SK-N-MC (cell line): ENCODE data around the gene C1orf198.
A peak's percentile ranks its signal among the peaks of the same experiment; 100 is the strongest.

ENCODE experiments used
- DNase-seq: peaks from one replicate; pipeline ENCODE4 v3.0.0-alpha.2; 2011; ENCODE audit warnings: low read depth, low spot score
- H3K27ac ChIP-seq: fragments of 200-600 bp; sonication (generic); 2 replicates; pipeline ENCODE4 v1.5.1; 2016; ENCODE audit warnings: mixed run types
- H3K36me3 ChIP-seq: fragments of 200-600 bp; sonication (generic); 2 replicates; pipeline ENCODE4 v1.6.1; 2017; ENCODE audit warnings: antibody characterized with exemption, low read length, mixed read lengths; ENCODE audit not compliant: insufficient read depth
- H3K4me3 ChIP-seq: fragments of 200-600 bp; sonication (generic); 2 replicates; pipeline ENCODE4 v1.5.1; 2016
- H3K9ac ChIP-seq: fragments of 200-600 bp; sonication (generic); 2 replicates; pipeline ENCODE4 v1.8.0; 2017; ENCODE audit warnings: mixed run types, mixed read lengths; ENCODE audit not compliant: insufficient read length
- H3K9me3 ChIP-seq: fragments of 200-600 bp; sonication (generic); 2 replicates; pipeline ENCODE4 v1.6.1; 2017; ENCODE audit warnings: low read depth, mild to moderate bottlenecking, antibody characterized with exemption, low read length, moderate library complexity, mixed read lengths
- EZH2 ChIP-seq: fragments of 200-600 bp; sonication (generic); IDR thresholded peaks from one replicate; pipeline ENCODE4 v1.6.1; 2017; ENCODE audit warnings: antibody characterized with exemption
- FOXP2 ChIP-seq: optimal IDR thresholded peaks from 2 replicates; pipeline ENCODE3; 2011; ENCODE audit warnings: mild to moderate bottlenecking, moderate library complexity; ENCODE audit not compliant: insufficient read depth; ENCODE audit errors: extremely low read length, control extremely low read depth
- POLR2AphosphoS5 ChIP-seq: IDR thresholded peaks from 2 replicates; pipeline ENCODE4 v1.6.1; 2012; ENCODE audit warnings: mild to moderate bottlenecking, low read depth, low read length, borderline replicate concordance

Gene C1orf198

GRCh38 chr1:230867101-230867902 is 1.0 kb downstream of the C1orf198 start:
- H3K27ac ChIP-seq: no peak overlapping the region
- peak overlapping the region; percentile 86 for H3K9ac ChIP-seq
- no peaks in the 10 kb centered on the region for H3K36me3 ChIP-seq
- H3K9me3 ChIP-seq: no peaks in the 10 kb centered on the region
- peak overlapping the region; percentile 94 for H3K4me3 ChIP-seq
- no peak for DNase-seq
- no peak for TF ChIP-seq POLR2AphosphoS5
- no peak for TF ChIP-seq EZH2
- no peak for TF ChIP-seq FOXP2

DNA sequence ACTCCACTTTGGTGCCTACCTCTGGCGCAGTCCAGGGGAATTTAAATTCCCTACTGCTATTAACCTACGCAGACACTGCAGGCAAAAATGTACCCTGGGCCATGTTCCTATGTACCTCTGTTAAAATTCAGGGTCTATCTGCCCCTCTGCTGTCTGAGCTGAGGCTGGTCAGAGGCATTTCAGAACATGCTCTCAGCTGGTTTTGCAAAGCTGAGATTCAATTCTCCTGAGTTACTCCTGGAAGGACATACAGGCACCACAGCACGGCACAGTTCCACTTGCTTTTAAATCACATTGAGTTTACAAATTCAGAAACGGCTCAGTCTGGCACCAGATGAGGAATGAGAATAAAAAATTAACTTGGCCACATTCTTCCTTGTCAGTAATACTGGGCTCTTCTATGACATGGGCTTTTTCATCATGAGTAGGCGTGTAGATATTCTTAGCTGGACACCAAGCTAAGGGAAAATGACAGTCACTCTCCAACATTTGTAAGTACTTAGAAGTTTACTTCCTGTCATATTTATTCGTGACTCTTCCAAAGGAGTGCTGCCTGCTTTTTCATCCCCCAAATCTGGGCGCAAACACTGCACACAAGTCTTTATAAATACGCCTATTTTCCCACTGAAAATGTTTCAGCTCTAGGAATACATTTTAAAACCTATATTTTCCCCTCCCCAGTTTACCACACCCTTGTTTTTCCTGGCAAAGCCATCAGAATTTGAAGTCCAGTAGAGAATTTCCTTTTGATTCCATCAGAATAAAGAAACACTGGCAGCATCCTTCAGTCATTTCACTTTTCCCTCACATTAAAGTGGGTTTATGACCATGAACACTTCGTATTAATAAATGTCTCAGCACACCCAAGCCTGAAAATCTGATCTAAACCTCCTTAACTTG is 1.9 kb downstream of the C1orf198 start:
- TF ChIP-seq POLR2AphosphoS5 (no peak), EZH2 (no peak), FOXP2 (no peak)
- no peak for DNase-seq
- H3K9ac ChIP-seq: no peak overlapping the region
- H3K36me3 ChIP-seq: no peaks in the 10 kb centered on the region
- no peak overlapping the region for H3K27ac ChIP-seq
- no peaks in the 10 kb centered on the region for H3K9me3 ChIP-seq
- peak overlapping the region; percentile 94 for H3K4me3 ChIP-seq

GRCh38 chr1:230865062-230865817 is 3.1 kb downstream of the C1orf198 start:
- no peaks in the 10 kb centered on the region for H3K36me3 ChIP-seq
- no peak for DNase-seq
- no peaks in the 10 kb centered on the region for H3K9me3 ChIP-seq
- H3K4me3 ChIP-seq: no peak overlapping the region
- H3K27ac ChIP-seq: no peak overlapping the region
- H3K9ac ChIP-seq: no peak overlapping the region
- TF ChIP-seq EZH2: no peak
- no peak for TF ChIP-seq FOXP2
- no peak for TF ChIP-seq POLR2AphosphoS5

DNA sequence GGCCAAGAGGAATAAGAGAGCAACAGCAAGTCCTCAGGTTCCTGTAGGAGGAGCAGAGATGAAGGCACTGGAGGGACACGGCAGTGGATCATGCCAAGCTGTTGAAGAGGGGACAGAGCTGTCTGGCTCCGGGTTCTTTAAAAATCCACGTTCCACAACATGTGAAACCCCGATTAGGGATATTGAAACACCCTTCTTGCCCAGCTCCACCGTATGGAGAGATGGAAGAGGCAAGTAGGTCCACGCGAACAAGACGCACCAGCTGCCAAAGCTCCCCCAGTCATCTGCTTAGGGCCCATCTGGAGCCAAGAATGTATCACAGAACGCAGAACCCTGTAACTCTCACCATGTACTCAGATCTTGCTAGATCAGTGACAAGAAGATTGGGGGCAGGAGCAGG is 3.9 kb downstream of the C1orf198 start:
- H3K36me3 ChIP-seq: no peaks in the 10 kb centered on the region
- H3K4me3 ChIP-seq: no peak overlapping the region
- no peak overlapping the region for H3K27ac ChIP-seq
- H3K9ac ChIP-seq: no peak overlapping the region
- no peaks in the 10 kb centered on the region for H3K9me3 ChIP-seq
- TF ChIP-seq POLR2AphosphoS5 (no peak), EZH2 (no peak), FOXP2 (no peak)
- no peak for DNase-seq

DNA sequence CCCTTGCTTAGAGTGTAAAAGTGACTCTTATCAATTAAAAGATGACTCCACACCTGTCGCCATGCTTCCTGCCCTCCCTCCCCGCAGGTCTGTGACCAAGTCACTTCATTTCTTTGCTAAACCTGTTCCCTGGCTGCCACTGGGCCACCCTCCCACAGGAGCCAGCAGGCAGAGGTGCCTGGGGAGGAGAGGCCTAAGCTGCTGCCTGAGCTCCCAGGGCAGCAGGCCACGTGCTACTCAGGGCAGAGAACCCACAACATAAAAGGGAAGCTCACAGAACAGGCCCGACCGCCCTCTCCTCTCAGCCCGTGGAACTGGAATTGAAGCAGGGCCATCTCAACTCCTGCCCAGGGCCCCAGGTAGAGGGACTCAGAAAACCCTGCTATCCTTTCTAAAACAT is 4.9 kb downstream of the C1orf198 start:
- Histone ChIP-seq H3K36me3 (no peaks in the 10 kb centered on the region), H3K9ac (no peak overlapping the region), H3K9me3 (no peaks in the 10 kb centered on the region), H3K4me3 (no peak overlapping the region), H3K27ac (no peak overlapping the region)
- no peak for DNase-seq
- TF ChIP-seq POLR2AphosphoS5 (no peak), EZH2 (no peak), FOXP2 (no peak)

DNA sequence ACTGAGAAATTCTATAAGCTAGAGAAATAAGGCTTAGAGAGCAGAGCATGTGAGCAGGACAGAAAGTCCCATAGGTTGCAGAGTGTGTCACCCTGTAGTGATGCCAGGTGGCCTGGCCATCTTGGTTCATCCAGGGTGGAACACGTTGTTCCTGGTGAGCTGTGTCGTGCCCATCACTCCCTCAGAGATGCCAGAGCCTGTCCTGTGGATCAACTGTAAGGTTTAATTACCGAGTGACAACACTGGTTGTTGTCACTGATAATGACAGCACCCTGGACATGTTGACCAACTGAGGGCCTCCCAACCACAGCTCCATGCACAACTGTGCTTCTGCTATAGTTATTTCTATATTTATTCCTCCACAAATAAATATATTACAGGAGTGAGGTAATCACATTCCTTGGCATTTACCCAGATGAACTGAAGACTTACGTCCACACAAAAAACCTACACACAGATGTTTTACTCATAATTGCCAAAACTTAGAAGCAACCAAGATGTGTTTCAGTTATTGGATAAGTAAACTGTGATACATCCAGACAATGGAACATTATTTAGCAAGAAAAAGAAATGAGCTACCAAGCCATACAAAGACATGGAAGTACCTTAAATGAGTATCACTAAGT is 6.2 kb downstream of the C1orf198 start:
- no peak for TF ChIP-seq POLR2AphosphoS5
- TF ChIP-seq FOXP2: no peak
- TF ChIP-seq EZH2: no peak
- Histone ChIP-seq H3K9me3 (no peaks in the 10 kb centered on the region), H3K4me3 (no peak overlapping the region), H3K36me3 (no peaks in the 10 kb centered on the region), H3K27ac (no peak overlapping the region), H3K9ac (no peak overlapping the region)
- no peak for DNase-seq

GRCh38 chr1:230861489-230861888 is 6.8 kb downstream of the C1orf198 start:
- no peak for TF ChIP-seq POLR2AphosphoS5
- TF ChIP-seq EZH2: no peak
- TF ChIP-seq FOXP2: no peak
- DNase-seq: no peak
- Histone ChIP-seq H3K9me3 (no peaks in the 10 kb centered on the region), H3K27ac (no peak overlapping the region), H3K9ac (no peak overlapping the region), H3K36me3 (no peaks in the 10 kb centered on the region), H3K4me3 (no peak overlapping the region)
